Measurements from ENCODE around the gene TSPAN15.
"Not testable (repeated sequence)": the region's sequence is repeated elsewhere in the genome, so short reads cannot be mapped to it uniquely, and the experiment has no call there.

The TSPAN15 gene

GRCh38 chr10:69446650-69447151 lies 4.6 kb upstream of the TSPAN15 start:
- peak; percentile 68 for DNase-seq (ENCODE audit: low spot score)

- DNase-seq (ENCODE audit: low spot score) = no peak
Observed at GRCh38 chr10:69449841-69450240, 1.4 kb upstream of the TSPAN15 start.

GRCh38 chr10:69450395-69450794 lies 870 bp upstream of the TSPAN15 start:
- not testable (repeated sequence) for DNase-seq (ENCODE audit: low spot score)

DNA sequence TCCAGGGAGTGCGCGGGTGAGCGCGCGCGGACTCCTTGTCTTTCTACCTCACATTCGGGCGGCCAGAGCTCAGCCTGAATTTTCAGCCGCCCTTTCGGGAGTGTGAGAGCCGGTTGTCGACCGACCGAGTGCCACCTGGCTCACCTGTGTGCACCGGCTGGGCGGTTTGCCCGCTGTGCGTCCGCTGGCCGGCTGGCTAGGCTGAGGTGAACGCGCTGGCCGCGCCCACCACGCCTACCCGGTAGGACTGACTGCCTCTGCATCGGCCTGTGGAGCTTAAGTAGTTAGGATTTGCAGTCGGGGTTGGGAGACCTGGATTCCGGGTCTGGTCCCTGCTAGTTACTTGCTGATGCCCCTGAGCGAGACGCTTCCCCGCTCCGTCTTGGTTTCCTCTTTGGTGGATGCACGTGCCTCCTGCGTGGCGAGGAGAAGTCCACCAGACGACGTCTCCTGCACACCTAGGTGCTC lies 553 bp downstream of the TSPAN15 start:
- no peak for DNase-seq (ENCODE audit: low spot score)

- DNase-seq (ENCODE audit: low spot score) = no peak
Observed at GRCh38 chr10:69452676-69453415, 1.6 kb downstream of the TSPAN15 start.

- DNase-seq (ENCODE audit: low spot score) = no peak
Observed at GRCh38 chr10:69453795-69454194, 2.5 kb downstream of the TSPAN15 start.

- no peak for DNase-seq (ENCODE audit: low spot score)
Observed at GRCh38 chr10:69455006-69455763, 3.9 kb downstream of the TSPAN15 start.

DNA sequence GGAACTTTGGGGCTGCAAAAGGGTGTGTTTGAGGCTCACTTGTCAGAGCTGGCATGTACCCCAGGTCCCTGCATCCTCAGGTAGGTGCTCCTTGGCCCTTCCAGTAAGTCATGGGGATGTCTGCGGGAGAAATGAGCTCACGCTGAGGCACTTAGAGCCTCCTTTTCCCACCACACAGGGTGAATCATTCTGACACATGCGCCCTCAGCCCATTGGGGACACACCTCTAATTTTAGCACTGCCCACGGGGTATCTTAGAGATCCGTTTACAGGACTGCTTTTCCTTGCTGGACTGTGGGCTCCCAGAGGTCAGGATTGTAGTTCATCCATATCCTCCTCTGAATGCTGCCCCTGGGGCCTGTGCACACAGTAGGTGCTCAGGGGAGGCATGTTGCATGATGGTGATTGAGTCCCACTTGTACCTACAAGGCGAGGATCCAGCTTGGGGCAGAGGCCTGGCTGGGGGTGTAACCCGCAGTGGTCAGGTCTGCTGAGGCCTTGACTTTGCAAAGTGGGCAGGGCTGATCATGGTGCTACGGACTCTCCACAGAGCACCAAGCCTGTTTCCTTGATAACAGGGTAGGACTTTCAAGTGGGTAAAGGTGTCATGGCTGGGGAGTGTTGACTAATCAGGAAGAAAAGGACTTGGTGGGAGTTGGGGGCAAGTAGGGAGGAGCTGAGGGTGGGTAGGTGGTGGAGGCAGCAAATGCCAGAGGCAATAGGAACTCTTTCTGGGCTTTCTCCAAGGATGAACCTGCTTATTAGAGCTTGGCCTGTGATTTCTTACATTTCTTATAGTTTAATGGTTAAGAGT lies 5.8 kb downstream of the TSPAN15 start:
- no peak for DNase-seq (ENCODE audit: low spot score)

GRCh38 chr10:69457771-69458237 lies 6.5 kb downstream of the TSPAN15 start:
- DNase-seq (ENCODE audit: low spot score) = no peak

DNA sequence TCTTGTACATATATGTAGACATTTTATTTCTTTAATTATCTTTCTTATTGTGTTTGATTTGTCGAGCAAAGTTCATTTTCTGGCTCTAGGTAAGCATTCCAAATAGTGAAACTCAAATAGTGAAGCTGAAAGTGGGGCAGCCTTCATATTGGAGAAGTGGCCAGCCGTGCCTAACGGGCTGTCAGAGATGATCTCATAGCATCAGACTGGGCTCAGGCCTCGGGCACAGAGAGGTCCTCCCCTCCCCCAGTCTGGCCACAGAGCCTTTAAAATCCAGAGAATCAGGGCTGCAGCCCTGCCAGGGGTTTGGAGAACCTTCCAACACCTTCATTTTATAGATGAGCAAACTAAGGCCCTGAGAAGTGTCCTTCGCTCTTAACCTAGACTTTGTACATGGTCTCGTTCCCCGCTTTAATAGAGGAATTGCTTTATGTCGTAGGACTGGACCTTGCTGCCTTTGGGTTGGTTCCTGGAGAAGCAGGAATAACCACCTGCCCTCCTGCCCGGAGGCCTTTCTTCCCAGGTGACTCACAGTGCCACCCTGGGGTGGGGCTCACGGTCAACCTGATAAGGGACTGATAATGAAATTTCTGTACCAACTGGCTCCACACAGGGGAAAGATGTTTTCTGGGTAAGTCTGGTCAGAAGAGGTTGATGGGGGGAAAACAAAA lies 7.3 kb downstream of the TSPAN15 start:
- no peak for DNase-seq (ENCODE audit: low spot score)

DNA sequence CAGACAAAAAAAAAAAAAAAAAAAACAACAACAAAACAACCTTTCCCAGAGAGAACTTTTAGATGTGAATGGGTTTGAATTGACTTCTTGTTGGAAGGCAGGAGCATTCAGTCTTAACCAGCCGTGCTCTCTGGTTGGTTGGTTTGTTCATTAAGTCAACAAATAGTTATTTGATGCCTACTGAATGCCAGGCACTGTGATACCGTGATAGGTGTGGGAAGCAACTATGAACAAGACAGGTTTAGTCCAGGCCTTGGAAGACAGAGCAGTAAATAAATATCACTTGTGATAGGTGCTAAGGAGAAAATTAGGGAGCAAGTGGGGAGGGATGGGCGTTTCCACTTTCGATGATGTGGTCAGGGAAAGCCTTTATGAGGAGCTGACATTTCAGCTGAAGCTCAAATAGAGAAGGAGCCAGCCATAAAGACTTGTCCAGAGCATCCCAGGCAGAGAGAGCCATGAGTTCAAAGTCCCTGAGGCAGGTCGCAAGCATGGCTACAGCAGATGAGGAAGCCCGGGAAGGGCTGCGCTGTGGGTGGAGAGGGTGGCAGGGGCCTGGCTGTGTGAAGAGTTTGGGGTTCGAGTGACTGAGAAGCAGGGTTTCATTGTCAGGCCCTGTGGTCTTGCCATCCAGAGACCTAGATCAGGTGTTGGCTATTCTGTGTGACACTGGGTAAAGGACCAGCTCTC lies 8.0 kb downstream of the TSPAN15 start:
- DNase-seq (ENCODE audit: low spot score) = no peak

GRCh38 chr10:69459893-69460575 lies 8.8 kb downstream of the TSPAN15 start:
- no peak for DNase-seq (ENCODE audit: low spot score)

DNA sequence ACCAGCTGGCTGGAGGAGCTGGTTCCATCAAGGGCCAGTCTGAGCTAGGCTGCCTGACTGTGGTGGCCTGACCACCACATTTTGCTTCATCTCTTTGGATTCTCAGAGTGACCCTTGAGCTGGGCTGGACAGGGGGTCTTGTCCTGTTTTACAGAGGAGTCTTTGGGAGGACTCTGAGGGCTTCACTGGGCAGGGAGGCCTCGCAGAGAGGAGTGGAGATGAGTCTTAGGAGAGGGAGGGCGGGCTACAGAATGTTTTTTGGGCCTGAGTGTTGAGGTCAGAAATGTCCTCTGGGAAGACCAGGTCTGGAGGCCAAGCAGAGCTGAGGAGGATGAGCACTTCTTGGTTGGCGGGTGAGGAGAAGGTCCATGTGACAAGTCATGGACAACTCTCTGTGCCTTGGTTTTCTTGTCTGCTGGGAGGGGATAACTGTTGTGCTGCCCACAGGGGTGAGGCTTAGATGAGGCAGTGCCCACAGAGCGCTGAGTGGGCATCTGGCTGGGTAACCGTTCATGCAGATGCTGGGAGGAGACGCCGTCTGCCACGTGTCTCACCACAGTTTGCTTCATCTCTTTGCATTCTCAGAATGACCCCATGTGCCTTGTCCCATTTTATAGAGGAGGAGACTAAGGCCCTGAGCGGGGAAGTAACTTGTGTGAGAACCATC lies 9.4 kb downstream of the TSPAN15 start:
- DNase-seq (ENCODE audit: low spot score) = no peak

DNA sequence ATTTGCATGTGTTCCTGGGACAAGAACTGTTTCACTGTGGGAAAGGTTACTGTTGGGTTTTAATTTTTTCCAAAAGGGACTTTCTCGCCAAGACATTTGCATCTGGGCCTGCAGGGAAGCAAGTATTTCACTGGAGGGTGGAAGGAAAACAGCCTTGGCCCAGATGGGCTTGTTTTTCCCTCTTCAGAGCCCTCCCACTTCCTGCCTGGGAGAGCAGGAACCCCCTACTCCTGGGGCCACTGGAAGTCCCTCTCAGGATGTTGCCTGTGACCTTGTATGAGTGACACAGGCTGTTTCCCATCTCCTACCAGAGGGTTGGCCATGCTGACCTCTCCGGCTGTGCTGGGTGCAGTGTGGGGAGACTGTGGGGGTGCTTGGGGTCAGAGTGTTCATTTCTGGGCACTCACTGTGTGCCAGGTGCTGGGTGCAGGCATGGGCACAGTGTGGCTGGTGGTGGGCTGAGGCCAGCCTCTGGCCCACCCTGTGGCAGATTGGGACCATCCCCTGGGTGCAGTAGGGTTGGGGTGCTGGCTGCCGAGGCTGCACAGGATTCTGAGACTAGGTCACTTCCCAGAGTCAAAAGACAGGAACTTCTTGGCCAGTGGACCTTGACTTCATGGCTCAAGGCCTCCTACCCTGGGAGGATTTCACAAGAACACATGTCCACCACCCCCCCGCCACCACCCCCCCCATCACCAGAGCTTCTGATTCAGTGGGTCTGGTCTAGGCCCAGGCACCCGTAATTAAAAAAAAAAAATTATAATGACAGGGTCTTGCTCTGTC lies 10.2 kb downstream of the TSPAN15 start:
- DNase-seq (ENCODE audit: low spot score) = no peak

- DNase-seq (ENCODE audit: low spot score) = no peak
Observed at GRCh38 chr10:69463886-69464285, 12.6 kb downstream of the TSPAN15 start.

GRCh38 chr10:69464401-69464800 lies 13.1 kb downstream of the TSPAN15 start:
- no peak for DNase-seq (ENCODE audit: low spot score)

DNA sequence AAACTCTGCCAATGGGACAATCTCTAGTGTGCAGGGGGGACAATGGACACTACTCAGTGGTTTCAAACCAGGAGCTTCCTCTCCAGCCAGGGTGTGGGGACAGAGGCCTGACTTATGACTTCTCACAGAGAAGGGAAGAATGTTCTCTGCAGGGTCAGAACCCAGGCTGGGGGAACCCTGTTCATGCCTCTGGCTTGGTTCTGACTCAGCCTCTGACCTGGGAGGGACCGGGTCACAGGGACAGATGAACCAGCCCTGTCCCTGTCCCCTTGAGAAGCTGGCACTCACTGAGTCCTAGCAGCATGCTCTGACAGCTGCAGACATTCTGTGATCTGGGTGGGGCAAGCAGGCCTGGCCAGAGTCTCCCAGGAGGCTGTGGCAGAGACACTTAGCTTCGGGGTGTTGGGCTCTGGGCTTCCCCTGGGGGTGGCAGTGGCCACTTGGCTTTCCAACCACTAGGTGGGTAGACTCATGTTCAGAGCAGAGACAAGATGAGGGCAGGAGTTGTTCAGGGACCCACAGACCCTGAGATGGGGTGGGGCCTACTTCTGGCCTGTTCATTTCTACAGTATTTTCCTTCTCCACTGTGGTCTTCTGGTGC lies 13.6 kb downstream of the TSPAN15 start:
- DNase-seq (ENCODE audit: low spot score) = no peak

GRCh38 chr10:69465457-69466157 lies 14.3 kb downstream of the TSPAN15 start:
- no peak for DNase-seq (ENCODE audit: low spot score)

Data from AG08396 (cell line).